HG02938 (cell line): ENCODE data around the gene FRYL.
"Not testable (repeated sequence)": the region's sequence is repeated elsewhere in the genome, so short reads cannot be mapped to it uniquely, and the experiment has no call there.

Experiments
- ATAC-seq: cut with Tn5 transposase; IDR thresholded peaks from one replicate; pipeline ENCODE4 v1.9.1; 2021; ENCODE audit warnings: mild to moderate bottlenecking, moderate library complexity; ENCODE audit not compliant: unreplicated experiment

Gene FRYL

DNA sequence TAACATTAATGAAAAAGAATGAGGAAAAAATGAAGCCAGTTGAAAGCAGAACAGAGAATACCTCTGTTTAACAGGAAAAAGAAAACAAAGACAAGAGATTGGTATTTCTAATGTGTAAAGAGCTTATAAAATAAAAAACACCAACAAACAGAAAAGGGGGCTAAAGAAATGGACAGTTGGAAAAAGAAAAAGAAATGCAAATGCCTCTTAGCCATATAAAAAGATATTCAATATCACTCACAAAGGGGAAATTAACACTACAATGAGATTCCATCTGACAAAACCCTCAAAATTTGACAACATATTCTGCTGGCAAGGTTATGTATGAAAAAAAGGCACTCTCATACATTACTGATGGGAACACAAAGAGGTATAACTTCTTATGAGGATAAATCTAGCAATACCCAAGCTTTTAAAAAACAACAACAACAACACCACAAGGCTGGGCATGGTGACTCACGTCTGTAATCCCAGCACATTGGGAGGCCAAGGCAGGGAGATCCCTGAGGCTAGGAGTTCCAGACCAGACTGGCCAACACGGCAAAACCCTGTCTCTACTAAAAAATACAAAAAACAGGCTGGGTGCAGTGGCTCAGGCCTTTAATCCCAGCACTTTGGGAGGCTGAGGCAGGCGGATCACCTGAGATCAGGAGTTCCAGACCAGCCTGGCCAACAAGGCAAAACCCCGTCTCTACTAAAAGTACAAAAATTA, 75.8 kb downstream of the FRYL start:
- ATAC-seq: no peak

- ATAC-seq: no peak
Measured at GRCh38 chr4:48699475-48699874, 80.6 kb downstream of the FRYL start.

GRCh38 chr4:48698029-48698971, 81.8 kb downstream of the FRYL start:
- ATAC-seq: no peak

DNA sequence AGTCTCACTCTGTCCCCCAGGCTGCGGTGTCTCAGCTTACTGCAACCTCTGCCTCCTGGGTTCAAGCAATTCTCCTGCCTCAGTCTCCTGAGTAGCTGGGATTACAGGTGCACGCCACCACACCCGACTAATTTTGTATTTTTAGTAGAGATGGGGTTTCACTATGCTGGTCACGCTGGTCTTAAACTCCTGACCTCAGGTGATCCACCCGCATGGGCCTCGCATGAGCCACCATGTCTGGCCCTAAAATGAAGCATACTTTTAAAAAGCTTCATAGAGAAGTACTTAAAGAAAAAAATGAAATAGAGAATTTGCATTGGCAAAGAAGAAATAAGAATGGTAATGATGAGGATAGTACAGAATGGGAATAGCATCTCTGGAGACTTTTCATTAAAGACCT, 82.6 kb downstream of the FRYL start:
- not testable (repeated sequence) for ATAC-seq

DNA sequence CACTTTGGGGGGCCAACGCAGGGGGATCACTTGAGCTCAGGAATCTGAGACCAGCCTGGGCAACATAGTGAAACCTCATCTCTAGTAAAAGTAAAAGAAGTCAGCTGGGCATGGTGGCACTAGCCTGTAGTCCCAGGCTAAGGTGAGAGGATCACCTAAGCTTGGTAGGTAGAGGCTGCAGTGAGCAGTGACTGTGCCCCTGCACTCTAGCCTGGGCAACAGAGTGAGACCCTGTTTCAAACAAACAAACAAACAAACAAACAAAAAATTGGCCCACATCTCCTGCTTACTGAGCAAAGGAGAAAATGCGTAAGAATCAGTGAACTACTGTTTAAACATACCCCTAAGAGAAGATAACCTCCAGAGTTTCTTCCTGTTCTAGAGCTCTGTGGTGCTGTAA, 85.3 kb downstream of the FRYL start:
- no peak for ATAC-seq

- ATAC-seq: no peak
Measured at GRCh38 chr4:48693856-48694574, 86.1 kb downstream of the FRYL start.

DNA sequence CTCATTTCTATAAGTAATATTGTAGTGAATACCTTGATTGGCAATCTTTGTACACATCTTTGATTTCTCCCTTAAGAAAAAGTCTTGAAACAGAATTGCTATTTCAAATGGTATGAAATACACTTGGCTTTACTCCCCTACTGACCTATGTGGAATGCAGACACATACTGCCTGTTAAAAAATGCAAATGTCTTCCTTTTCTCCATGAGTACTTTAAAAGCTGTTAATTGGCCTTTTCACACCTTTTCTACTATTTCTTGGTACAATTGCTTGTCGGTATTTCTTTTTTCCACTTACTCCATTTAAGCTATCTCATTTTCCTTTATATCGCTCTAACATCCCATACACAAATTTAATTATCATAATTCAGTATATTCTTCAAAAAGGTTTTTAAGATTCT, 87.2 kb downstream of the FRYL start:
- ATAC-seq: no peak

DNA sequence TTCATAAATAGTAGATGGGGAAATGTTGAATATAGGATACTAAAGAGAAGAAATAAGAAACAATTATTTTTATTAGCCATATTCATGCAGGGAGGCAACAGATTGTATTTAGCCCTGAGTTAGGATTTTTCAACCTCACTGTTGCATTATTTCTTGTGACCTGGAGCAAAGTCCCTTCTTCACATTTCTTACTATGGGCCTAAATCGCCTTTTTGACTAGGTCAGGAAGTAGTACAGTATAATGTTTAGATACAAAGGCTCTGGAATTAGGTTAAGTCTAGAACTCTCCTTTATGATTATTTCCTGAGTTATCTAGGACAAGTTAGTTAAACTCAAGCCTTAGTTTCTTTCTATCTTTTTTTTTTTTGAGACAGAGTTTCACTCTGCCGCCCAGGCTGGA, 88.0 kb downstream of the FRYL start:
- ATAC-seq: no peak

GRCh38 chr4:48688953-48689352, 91.1 kb downstream of the FRYL start:
- ATAC-seq: no peak

GRCh38 chr4:48687313-48688051, 92.6 kb downstream of the FRYL start:
- no peak for ATAC-seq

GRCh38 chr4:48686369-48686768, 93.7 kb downstream of the FRYL start:
- ATAC-seq: no peak

DNA sequence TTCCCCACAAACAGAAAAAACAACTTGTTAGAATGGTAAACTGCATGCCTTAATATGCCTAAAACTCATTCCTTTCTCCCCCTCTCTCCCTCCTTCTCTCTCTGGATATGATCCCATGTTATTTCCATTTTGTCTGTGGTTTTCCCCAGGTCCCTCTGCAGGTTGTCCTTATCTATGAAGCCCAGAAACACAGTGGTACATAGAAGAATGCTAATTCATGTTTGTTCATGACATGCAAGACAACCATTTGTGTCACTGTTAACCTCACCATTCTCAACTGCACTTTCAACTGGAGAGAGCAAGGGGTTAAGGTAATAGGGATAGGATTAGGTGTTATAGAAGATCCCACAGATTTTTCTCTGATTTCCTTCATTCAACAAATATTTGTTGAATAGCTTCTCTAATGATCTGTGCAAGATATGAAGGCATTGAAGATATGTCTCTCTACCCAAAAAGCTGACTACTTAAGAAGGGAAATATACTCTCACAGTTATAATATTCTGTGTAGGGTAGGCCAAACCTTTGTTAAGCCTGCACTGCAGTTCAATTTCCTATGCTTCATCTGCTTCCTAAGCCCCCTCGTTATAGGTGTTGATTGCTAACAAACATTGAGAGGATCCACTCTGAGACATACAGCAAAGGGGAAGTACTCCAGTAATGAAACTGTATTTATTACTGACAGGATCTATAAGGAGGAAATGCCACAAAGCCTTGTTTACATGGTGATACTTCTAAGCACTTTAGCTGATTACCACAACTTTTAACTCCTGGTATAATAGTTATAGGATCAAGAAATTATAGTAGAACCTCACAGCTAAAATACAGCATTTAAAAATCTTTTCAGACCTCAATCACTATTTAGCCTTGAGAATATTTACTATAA, 96.1 kb downstream of the FRYL start:
- ATAC-seq: peak; percentile 81

DNA sequence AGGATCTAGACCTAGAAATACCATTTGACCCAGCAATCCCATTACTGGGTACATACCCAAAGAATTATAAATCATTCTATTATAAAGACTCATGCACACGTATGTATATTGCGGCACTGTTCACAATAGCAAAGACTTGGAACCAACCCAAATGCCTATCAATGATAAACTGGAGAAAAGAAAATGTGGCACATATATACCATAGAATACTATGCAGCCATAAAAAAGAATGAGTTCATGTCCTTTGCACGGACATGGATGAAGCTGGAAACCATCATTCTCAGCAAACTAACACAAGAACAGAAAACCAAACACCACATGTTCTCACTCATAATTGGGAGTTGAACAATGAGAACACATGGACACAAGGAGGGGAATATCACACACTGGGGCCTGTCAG, 97.2 kb downstream of the FRYL start:
- not testable (repeated sequence) for ATAC-seq

DNA sequence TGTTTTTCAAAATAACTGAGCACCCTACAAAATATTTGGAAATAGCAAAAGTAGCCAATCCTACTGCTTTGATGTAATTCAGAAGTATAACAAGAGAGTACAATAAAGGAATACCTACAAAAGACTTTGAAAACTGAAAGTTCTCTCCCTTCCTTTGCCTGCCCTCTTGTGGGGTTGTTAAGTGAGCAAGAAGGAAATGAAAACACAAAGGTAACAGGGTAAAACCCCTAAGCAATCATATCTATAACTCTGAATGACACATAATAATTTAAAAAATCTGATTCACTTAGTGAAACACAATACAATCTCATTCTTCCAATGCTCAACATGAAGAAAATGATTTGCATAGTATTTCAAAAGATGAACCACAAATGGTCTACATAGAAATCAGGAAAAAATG, 98.2 kb downstream of the FRYL start:
- ATAC-seq: peak; percentile 66

- no peak for ATAC-seq
Measured at GRCh38 chr4:48680848-48681568, 99.1 kb downstream of the FRYL start.

DNA sequence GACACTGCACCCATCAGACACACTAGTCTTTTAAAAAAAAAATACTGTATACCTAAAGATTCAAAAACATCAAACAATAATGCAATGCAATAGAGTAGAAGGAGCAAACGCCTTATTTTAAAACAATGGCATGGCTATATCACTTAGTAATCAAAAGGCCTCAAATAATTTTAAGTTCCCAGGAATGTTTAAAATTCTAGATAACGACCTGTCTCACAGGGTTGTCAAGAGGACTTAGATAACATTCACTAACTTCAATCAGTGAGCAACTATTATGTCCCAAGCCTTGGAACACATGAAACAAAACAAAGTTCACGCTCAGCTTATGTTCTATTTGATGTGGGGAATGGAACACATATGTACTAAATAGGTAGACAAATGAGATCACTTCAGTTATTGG, 106.5 kb downstream of the FRYL start:
- no peak for ATAC-seq

GRCh38 chr4:48670587-48670986, 109.5 kb downstream of the FRYL start:
- no peak for ATAC-seq

DNA sequence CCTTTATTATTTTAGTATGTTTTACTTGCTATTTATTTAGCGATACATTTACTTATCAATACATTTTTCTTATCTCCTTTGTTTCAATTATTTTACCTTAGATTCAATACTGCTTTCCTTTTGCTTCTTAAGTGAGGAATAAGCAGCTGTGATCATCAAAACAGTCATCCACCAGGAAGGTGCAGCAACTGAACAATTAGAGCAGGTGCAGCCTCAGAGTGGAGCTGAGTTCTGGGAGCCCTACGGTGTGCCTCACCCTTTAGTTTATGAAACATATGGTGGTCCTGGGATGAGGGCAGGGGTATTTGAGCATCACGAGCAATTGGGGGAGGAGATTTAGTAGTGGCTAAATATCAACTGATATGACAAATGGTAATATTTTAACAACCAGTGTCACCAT, 111.0 kb downstream of the FRYL start:
- no peak for ATAC-seq
